IPS DF 6.9 (cell line): ENCODE results near the gene GALNT10.

Source experiments
- DNase-seq: peaks from one replicate; pipeline ENCODE4 v3.0.0-alpha.2; 2013; ENCODE audit warnings: low read depth, low spot score
- H3K27ac ChIP-seq: one replicate; pipeline ENCODE4 v1.5.1; 2013; ENCODE audit warnings: low read length, control low read depth
- H3K27me3 ChIP-seq: 2 replicates; pipeline ENCODE4 v1.6.1; 2013; ENCODE audit warnings: mild to moderate bottlenecking, low read length; ENCODE audit not compliant: control insufficient read depth, insufficient read depth
- H3K36me3 ChIP-seq: 2 replicates; pipeline ENCODE4 v1.6.1; 2013; ENCODE audit warnings: low read length; ENCODE audit not compliant: control insufficient read depth, insufficient read depth
- H3K4me1 ChIP-seq: 2 replicates; pipeline ENCODE4 v1.6.1; 2013; ENCODE audit warnings: low read length; ENCODE audit not compliant: control insufficient read depth, insufficient read depth
- H3K4me3 ChIP-seq: 2 replicates; pipeline ENCODE4 v1.5.1; 2013; ENCODE audit warnings: mild to moderate bottlenecking, low read length
- H3K9me3 ChIP-seq: 2 replicates; pipeline ENCODE4 v1.6.1; 2013; ENCODE audit warnings: low read length, inconsistent platforms; ENCODE audit not compliant: control insufficient read depth, insufficient read depth
- WGBS: extraction: QIAGEN DNeasy Blood & Tissue Kit; methylation state at CpG from one replicate; pipeline ENCODE4 v1.1.7; 2013; ENCODE audit warnings: mixed read lengths, missing lambda C conversion rate; ENCODE audit not compliant: insufficient read length, insufficient coverage; 5-methylcytosine and 5-hydroxymethylcytosine counted together

The GALNT10 gene

GRCh38 chr5:154312000-154312399, 121.5 kb downstream of the GALNT10 start:
- no peaks in the 10 kb centered on the region for H3K27me3 ChIP-seq
- no peak overlapping the region for H3K4me3 ChIP-seq
- no peak overlapping the region for H3K27ac ChIP-seq
- WGBS, result no CpG with 5 or more reads among the region's 3 CpGs
- no peaks in the 10 kb centered on the region for H3K36me3 ChIP-seq
- no peak for DNase-seq
- no peaks in the 10 kb centered on the region for H3K4me1 ChIP-seq
- no peaks in the 10 kb centered on the region for H3K9me3 ChIP-seq

DNA sequence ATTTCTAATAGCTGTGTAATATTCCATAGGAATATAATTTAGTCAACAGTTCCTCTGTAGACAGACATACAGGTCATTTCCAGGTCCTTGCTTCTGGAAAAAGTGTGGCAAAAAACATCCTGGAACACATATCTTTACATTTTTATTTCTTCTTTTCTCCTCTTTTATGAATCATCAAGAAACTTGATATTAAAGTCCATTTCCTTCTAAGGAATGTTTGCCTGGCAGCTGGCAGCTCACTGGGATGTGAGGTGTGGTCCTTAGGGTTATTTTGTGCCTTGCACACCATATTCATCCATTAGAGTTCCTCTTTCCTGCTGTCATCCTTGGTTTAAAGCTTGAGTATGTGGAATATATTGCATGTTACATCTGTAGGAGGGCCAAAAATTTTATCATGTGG, 122.0 kb downstream of the GALNT10 start:
- H3K36me3 ChIP-seq, result no peaks in the 10 kb centered on the region
- H3K4me1 ChIP-seq, result no peaks in the 10 kb centered on the region
- H3K9me3 ChIP-seq, result no peaks in the 10 kb centered on the region
- H3K4me3 ChIP-seq, result no peak overlapping the region
- no peak overlapping the region for H3K27ac ChIP-seq
- H3K27me3 ChIP-seq, result no peaks in the 10 kb centered on the region
- DNase-seq, result no peak

GRCh38 chr5:154313360-154314017, 123.0 kb downstream of the GALNT10 start:
- Histone ChIP-seq H3K4me1 (no peaks in the 10 kb centered on the region), H3K4me3 (no peak overlapping the region), H3K27ac (no peak overlapping the region), H3K27me3 (no peaks in the 10 kb centered on the region), H3K36me3 (no peaks in the 10 kb centered on the region), H3K9me3 (no peaks in the 10 kb centered on the region)
- DNase-seq, result no peak
- no CpG with 5 or more reads among the region's 4 CpGs for WGBS

- Histone ChIP-seq H3K4me1 (no peaks in the 10 kb centered on the region), H3K27me3 (no peaks in the 10 kb centered on the region), H3K36me3 (no peaks in the 10 kb centered on the region), H3K4me3 (no peak overlapping the region), H3K9me3 (no peaks in the 10 kb centered on the region), H3K27ac (no peak overlapping the region)
- no CpG with 5 or more reads among the region's 3 CpGs for WGBS
- no peak for DNase-seq
These were observed 124.7 kb downstream of the GALNT10 start for GRCh38 chr5:154315196-154315595.

- Histone ChIP-seq H3K27ac (no peak overlapping the region), H3K9me3 (no peaks in the 10 kb centered on the region), H3K36me3 (no peaks in the 10 kb centered on the region), H3K27me3 (no peaks in the 10 kb centered on the region), H3K4me1 (no peaks in the 10 kb centered on the region), H3K4me3 (no peak overlapping the region)
- no peak for DNase-seq
These were observed 125.2 kb downstream of the GALNT10 start for GRCh38 chr5:154315756-154316155.

GRCh38 chr5:154316223-154316935, 125.8 kb downstream of the GALNT10 start:
- no peak overlapping the region for H3K4me3 ChIP-seq
- no CpG with 5 or more reads among the region's 6 CpGs for WGBS
- H3K27me3 ChIP-seq, result no peaks in the 10 kb centered on the region
- H3K27ac ChIP-seq, result no peak overlapping the region
- DNase-seq, result no peak
- no peaks in the 10 kb centered on the region for H3K36me3 ChIP-seq
- no peaks in the 10 kb centered on the region for H3K4me1 ChIP-seq
- H3K9me3 ChIP-seq, result no peaks in the 10 kb centered on the region

DNA sequence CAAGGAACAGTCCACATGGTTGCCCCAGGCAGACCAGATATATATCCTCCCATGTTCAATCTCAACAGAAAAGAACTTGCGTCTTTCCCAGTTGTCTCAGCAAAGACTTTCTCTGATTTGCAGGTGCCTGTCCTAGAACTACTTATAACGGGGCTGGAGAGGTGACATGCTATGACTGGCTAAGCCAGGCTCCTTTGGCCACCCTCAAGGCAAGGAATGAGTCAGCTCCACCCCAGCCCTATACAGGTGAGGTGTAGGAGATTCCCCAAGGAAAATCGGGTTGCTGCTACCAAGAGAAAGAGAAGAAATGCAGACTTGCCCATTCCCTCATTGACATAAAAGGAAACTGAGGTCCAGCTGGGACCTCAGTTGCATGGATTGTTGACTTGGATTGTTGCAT, 127.4 kb downstream of the GALNT10 start:
- H3K4me3 ChIP-seq, result no peak overlapping the region
- no peaks in the 10 kb centered on the region for H3K9me3 ChIP-seq
- DNase-seq, result no peak
- no peak overlapping the region for H3K27ac ChIP-seq
- no peaks in the 10 kb centered on the region for H3K36me3 ChIP-seq
- H3K27me3 ChIP-seq, result no peaks in the 10 kb centered on the region
- H3K4me1 ChIP-seq, result no peaks in the 10 kb centered on the region
- WGBS, result no CpG with 5 or more reads among the region's 3 CpGs

DNA sequence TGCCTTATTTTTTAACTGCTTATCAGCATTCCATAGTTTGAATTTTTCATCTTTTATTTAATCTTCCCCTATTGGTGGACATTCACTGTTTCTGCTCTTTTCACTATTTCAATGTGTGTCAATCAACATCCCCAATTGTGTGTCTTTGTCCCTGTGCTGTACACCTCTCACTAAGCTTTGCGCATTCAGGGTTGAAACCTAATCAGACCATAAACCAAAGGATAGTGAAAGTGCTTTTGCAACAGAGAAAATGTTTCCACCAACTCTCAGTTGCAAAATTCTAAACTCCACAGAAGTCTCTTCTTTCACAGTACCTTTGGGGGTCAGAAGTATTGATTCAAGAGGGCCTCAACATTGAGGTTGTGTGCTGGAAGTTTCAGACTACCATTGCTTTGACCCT, 128.2 kb downstream of the GALNT10 start:
- Histone ChIP-seq H3K9me3 (no peaks in the 10 kb centered on the region), H3K4me1 (no peaks in the 10 kb centered on the region), H3K36me3 (no peaks in the 10 kb centered on the region), H3K27ac (no peak overlapping the region), H3K4me3 (no peak overlapping the region), H3K27me3 (no peaks in the 10 kb centered on the region)
- DNase-seq, result no peak
- no CpG with 5 or more reads among the region's 1 CpG for WGBS

DNA sequence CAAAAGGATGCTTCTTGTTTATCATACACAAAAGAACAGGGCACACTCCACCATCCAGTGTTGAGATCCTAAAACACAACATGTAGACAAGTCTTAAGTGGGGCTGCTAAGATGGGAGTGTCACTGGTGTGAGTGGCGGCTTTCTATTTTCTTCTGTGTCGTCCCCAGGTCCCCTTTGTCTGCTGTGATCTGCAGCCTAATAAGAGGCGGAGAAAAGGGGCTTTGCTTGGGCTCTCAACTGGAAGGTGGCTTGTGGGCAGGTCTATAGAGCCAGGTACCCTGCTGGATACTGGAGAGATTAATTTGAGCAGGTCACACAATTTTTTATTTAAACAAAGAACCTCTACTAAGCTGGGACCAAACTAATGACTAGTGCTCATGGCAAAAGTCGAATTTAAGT, 129.2 kb downstream of the GALNT10 start:
- Histone ChIP-seq H3K27ac (no peak overlapping the region), H3K9me3 (no peaks in the 10 kb centered on the region), H3K27me3 (no peaks in the 10 kb centered on the region), H3K36me3 (no peaks in the 10 kb centered on the region), H3K4me1 (no peaks in the 10 kb centered on the region), H3K4me3 (no peak overlapping the region)
- no peak for DNase-seq
- WGBS, result 100% methylated on average over 1 of the region's 4 CpGs

GRCh38 chr5:154320224-154321089, 129.9 kb downstream of the GALNT10 start:
- Histone ChIP-seq H3K9me3 (no peaks in the 10 kb centered on the region), H3K27me3 (no peaks in the 10 kb centered on the region), H3K36me3 (no peaks in the 10 kb centered on the region), H3K27ac (no peak overlapping the region), H3K4me1 (no peaks in the 10 kb centered on the region), H3K4me3 (no peak overlapping the region)
- no CpG with 5 or more reads among the region's 6 CpGs for WGBS
- DNase-seq, result no peak
